HEK293T (cell line): ENCODE measurements around the gene OR10H2.

Experiments used
- CTCF ChIA-PET: fragments of 350-600 bp; formaldehyde crosslinking; extraction: SDS; loops from one replicate; lab custom pipeline; 2021; ENCODE audit warnings: antibody characterized with exemption, inconsistent platforms; lab: Yijun Ruan, JAX
- POLR2A ChIA-PET: fragments of 350-600 bp; formaldehyde crosslinking; extraction: SDS; loops from one replicate; lab custom pipeline; 2020; ENCODE audit warnings: antibody characterized with exemption, inconsistent platforms; lab: Yijun Ruan, JAX
- DNase-seq: peaks from one replicate; pipeline ENCODE4 v3.0.0; 2012; ENCODE audit warnings: mixed read lengths; ENCODE audit errors: extremely low spot score
- ARNT ChIP-seq: fragments of 450-650 bp; IDR thresholded peaks from 2 replicates; pipeline ENCODE4 v1.6.1; 2017; ENCODE audit warnings: mild to moderate bottlenecking
- BHLHE40 ChIP-seq: fragments of 450-650 bp; IDR thresholded peaks from 2 replicates; pipeline ENCODE4 v1.6.1; 2016; ENCODE audit warnings: mild to moderate bottlenecking, moderate library complexity, borderline replicate concordance
- CTBP1 ChIP-seq: fragments of 450-650 bp; IDR thresholded peaks from 2 replicates; pipeline ENCODE4 v1.6.1; 2016; ENCODE audit warnings: borderline replicate concordance
- ELF4 ChIP-seq: fragments of 450-650 bp; IDR thresholded peaks from 2 replicates; pipeline ENCODE4 v1.6.1; 2017; ENCODE audit warnings: antibody characterized with exemption
- FOXA1 ChIP-seq: fragments of 450-650 bp; IDR thresholded peaks from 2 replicates; pipeline ENCODE4 v1.6.1; 2016; ENCODE audit warnings: mild to moderate bottlenecking
- FOXK2 ChIP-seq: fragments of 450-650 bp; IDR thresholded peaks from 2 replicates; pipeline ENCODE4 v1.6.1; 2016; ENCODE audit warnings: mild to moderate bottlenecking
- FOXM1 ChIP-seq: fragments of 450-650 bp; IDR thresholded peaks from 2 replicates; pipeline ENCODE4 v1.6.1; 2017; ENCODE audit warnings: mild to moderate bottlenecking, borderline replicate concordance
- HDGF ChIP-seq: fragments of 450-650 bp; IDR thresholded peaks from 2 replicates; pipeline ENCODE4 v1.6.1; 2017; ENCODE audit warnings: antibody characterized with exemption, borderline replicate concordance
- L3MBTL2 ChIP-seq: fragments of 450-650 bp; conservative IDR thresholded peaks from 2 replicates; pipeline ENCODE4 v1.6.1; 2016; ENCODE audit warnings: mild to moderate bottlenecking
- LEF1 ChIP-seq: fragments of 450-650 bp; IDR thresholded peaks from 2 replicates; pipeline ENCODE4 v1.6.1; 2017; ENCODE audit warnings: mild to moderate bottlenecking, borderline replicate concordance
- NFRKB ChIP-seq: fragments of 450-650 bp; IDR thresholded peaks from 2 replicates; pipeline ENCODE4 v1.6.1; 2016; ENCODE audit warnings: mild to moderate bottlenecking, moderate library complexity
- PKNOX1 ChIP-seq: fragments of 450-650 bp; IDR thresholded peaks from 2 replicates; pipeline ENCODE4 v1.6.1; 2016
- SP1 ChIP-seq: fragments of 450-650 bp; IDR thresholded peaks from 2 replicates; pipeline ENCODE4 v1.6.1; 2017
- SUZ12 ChIP-seq: fragments of 450-650 bp; IDR thresholded peaks from 2 replicates; pipeline ENCODE4 v1.6.1; 2016; ENCODE audit warnings: mild to moderate bottlenecking
- TARDBP ChIP-seq: fragments of 450-650 bp; IDR thresholded peaks from 2 replicates; pipeline ENCODE4 v1.6.1; 2016
- ZNF384 ChIP-seq: fragments of 450-650 bp; IDR thresholded peaks from 2 replicates; pipeline ENCODE4 v1.6.1; 2016

OR10H2 gene

GRCh38 chr19:15776991-15777970, 49.5 kb downstream of the OR10H2 start:
- POLR2A ChIA-PET = no interaction called here
- CTCF ChIA-PET = no interaction called here
- DNase-seq = no peak
- TF ChIP-seq LEF1 (no peak), ARNT (no peak), ZNF384 (no peak), ELF4 (no peak), CTBP1 (no peak), FOXM1 (no peak), PKNOX1 (no peak), TARDBP (no peak), FOXA1 (no peak), FOXK2 (no peak), SUZ12 (no peak), HDGF (no peak), L3MBTL2 (no peak), BHLHE40 (no peak), SP1 (no peak), NFRKB (no peak)
